Measurements from ENCODE around the gene RLF.

DNA sequence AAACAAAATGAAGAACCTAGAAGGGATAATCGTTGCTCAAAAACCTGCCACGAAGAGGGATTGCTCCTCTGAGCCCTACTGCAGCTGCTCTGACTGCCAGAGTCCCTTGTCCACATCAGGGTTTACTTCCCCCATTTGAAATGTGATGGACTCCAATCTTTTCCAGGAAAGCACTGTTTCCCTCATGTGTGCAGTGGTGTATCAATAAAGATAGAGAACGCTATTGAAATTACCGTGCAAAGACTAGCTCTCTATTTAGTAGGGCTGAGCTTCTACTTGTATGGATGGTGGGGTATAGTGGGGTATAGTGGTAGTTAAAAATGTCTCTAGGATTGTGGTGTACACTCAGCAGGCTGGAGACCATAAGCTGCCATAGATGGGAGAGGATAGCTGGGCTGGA lies 90.3 kb downstream of the RLF start:
- TF ChIP-seq, protein P1, sequence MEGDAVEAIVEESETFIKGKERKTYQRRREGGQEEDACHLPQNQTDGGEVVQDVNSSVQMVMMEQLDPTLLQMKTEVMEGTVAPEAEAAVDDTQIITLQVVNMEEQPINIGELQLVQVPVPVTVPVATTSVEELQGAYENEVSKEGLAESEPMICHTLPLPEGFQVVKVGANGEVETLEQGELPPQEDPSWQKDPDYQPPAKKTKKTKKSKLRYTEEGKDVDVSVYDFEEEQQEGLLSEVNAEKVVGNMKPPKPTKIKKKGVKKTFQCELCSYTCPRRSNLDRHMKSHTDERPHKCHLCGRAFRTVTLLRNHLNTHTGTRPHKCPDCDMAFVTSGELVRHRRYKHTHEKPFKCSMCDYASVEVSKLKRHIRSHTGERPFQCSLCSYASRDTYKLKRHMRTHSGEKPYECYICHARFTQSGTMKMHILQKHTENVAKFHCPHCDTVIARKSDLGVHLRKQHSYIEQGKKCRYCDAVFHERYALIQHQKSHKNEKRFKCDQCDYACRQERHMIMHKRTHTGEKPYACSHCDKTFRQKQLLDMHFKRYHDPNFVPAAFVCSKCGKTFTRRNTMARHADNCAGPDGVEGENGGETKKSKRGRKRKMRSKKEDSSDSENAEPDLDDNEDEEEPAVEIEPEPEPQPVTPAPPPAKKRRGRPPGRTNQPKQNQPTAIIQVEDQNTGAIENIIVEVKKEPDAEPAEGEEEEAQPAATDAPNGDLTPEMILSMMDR (IDR thresholded peaks at IDR 0.05), result no peak
- no peak for TF ChIP-seq POLR2A (IDR thresholded peaks at IDR 0.05)

Data from body of pancreas (tissue), 4 donors.